Uterus (tissue), 4 donors: ENCODE data around the gene C2. TPM values are rescaled to one million over a fixed set of nuclear protein-coding genes. Genes with fewer than 3 reads are reported as not detected.
"Not testable (repeated sequence)": the region's sequence is repeated elsewhere in the genome, so short reads cannot be mapped to it uniquely, and the experiment has no call there.

ENCODE experiments used
- DNase-seq, 2 donors: peaks; one replicate each; pipeline ENCODE4 v3.0.0-alpha.2; 2019 to 2020
- H3K27ac ChIP-seq, 2 donors: fragments of 200-600 bp; sonication (generic); 1 replicate in 1 of 2; 2 replicates in 1 of 2; pipeline ENCODE4 v1.5.1; 2016 to 2018
- H3K27me3 ChIP-seq, 2 donors: fragments of 200-600 bp; sonication (generic); one replicate each; pipeline ENCODE4 v1.5.1; 2018 to 2019; ENCODE audit warnings: control low read depth in 1 of 2
- H3K36me3 ChIP-seq, 2 donors: fragments of 200-600 bp; sonication (generic); one replicate each; pipeline ENCODE4 v1.5.1; 2019; ENCODE audit warnings: control low read depth in 1 of 2
- H3K4me1 ChIP-seq, 2 donors: fragments of 200-600 bp; sonication (generic); one replicate each; pipeline ENCODE4 v1.5.1; 2018 to 2019; ENCODE audit warnings: control low read depth in 1 of 2
- H3K4me3 ChIP-seq, 2 donors: fragments of 200-600 bp; sonication (generic); 1 replicate in 1 of 2; 2 replicates in 1 of 2; pipeline ENCODE4 v1.5.1; 2018 to 2019; ENCODE audit warnings: mild to moderate bottlenecking in 1 of 2
- H3K9me3 ChIP-seq, 2 donors: fragments of 200-600 bp; sonication (generic); one replicate each; pipeline ENCODE4 v1.5.1; 2019; ENCODE audit warnings: control low read depth in 1 of 2
- POLR2A ChIP-seq, 2 donors: fragments of 450-650 bp; IDR thresholded peaks; one replicate each; pipeline ENCODE4 v1.6.1; 2016; ENCODE audit warnings: antibody characterized with exemption in 2 of 2, mild to moderate bottlenecking in 1 of 2, moderate library complexity in 1 of 2
- intact Hi-C: fragments of 100-400 bp; cut with DNase I; formaldehyde crosslinking; loops from one replicate; pipeline ENCODE4 v1.15.1; 2023; ENCODE audit warnings: low total_unique reads
- total RNA-seq, 4 donors: library from RNA; depleted of rRNA in 3 of 4; stranded (reverse); fragments of >200 nt in 3 of 4; gene quantifications; one replicate each; pipeline versions ENCODE4 v1.1.0 to v1.2.4, GENCODE V29; 2014 to 2023
- TF ChIP-seq, protein P1 (sequence below), 4 experiments: fragments of 200-600 bp in 2 of 4; fragments of 450-650 bp in 2 of 4; sonication (generic) in 2 of 4; IDR thresholded peaks; one replicate each; pipeline ENCODE4 v1.5.1; 2016 to 2019; ENCODE audit warnings: antibody characterized with exemption in 4 of 4, mild to moderate bottlenecking in 2 of 4, moderate library complexity in 1 of 4
- donor health status: DM: yes; HTN: yes; CAD: no.

C2 gene
- total RNA-seq, 4 donors from 2014 or later = 4.1 to 24.8 (median 4.6) TPM

DNA sequence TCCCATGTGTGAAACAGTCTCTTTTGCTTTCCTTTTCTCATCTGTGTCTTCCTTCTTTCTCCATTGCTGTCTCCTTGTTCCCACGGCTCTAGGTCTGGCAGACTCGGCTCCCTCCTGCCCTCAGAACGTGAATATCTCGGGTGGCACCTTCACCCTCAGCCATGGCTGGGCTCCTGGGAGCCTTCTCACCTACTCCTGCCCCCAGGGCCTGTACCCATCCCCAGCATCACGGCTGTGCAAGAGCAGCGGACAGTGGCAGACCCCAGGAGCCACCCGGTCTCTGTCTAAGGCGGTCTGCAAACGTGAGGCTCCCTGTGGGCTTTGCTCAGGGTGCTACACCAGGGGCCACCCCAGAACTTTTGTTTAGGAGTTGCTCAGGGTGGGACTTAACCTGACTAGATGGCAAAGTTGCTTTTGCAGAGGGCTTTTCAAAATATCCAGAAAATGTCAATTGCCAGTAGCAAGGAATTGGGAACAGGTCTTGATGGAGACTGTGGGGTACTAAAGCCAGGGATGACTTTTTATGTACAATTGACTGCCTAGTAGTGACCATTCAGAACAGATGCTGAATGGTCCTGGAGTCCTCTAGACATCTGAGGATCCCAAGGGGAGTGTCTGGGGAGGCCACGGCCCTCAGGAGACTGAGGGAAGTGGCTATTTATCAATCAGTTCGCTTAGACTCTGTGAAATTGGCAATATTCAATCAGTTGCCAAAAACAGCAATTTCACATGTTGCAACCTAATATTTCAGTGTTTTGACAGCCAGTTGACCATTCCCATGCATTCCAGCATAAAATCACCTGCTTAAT lies 550 bp downstream of the C2 start:
- no peaks in the 10 kb centered on the region for H3K36me3 ChIP-seq
- H3K4me1 ChIP-seq = no peaks in the 10 kb centered on the region
- H3K9me3 ChIP-seq = no peaks in the 10 kb centered on the region
- intact Hi-C loops = no loop called here
- H3K27ac ChIP-seq = peak overlapping the region in 1 of 2 donors; percentile 37
- no peak for TF ChIP-seq POLR2A (IDR thresholded peaks at IDR 0.05)
- TF ChIP-seq, protein P1, sequence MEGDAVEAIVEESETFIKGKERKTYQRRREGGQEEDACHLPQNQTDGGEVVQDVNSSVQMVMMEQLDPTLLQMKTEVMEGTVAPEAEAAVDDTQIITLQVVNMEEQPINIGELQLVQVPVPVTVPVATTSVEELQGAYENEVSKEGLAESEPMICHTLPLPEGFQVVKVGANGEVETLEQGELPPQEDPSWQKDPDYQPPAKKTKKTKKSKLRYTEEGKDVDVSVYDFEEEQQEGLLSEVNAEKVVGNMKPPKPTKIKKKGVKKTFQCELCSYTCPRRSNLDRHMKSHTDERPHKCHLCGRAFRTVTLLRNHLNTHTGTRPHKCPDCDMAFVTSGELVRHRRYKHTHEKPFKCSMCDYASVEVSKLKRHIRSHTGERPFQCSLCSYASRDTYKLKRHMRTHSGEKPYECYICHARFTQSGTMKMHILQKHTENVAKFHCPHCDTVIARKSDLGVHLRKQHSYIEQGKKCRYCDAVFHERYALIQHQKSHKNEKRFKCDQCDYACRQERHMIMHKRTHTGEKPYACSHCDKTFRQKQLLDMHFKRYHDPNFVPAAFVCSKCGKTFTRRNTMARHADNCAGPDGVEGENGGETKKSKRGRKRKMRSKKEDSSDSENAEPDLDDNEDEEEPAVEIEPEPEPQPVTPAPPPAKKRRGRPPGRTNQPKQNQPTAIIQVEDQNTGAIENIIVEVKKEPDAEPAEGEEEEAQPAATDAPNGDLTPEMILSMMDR (IDR thresholded peaks at IDR 0.05) = no peak
- no peak for DNase-seq
- H3K4me3 ChIP-seq = no peak overlapping the region
- H3K27me3 ChIP-seq = no peaks in the 10 kb centered on the region

DNA sequence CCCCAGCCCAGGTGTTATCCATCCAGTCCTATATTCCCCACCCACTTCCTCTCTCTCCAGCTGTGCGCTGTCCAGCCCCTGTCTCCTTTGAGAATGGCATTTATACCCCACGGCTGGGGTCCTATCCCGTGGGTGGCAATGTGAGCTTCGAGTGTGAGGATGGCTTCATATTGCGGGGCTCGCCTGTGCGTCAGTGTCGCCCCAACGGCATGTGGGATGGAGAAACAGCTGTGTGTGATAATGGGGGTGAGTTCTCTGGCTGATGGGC lies 1.1 kb downstream of the C2 start:
- DNase-seq = no peak
- Histone ChIP-seq H3K27ac (no peak overlapping the region), H3K36me3 (no peaks in the 10 kb centered on the region), H3K4me1 (no peaks in the 10 kb centered on the region), H3K27me3 (no peaks in the 10 kb centered on the region), H3K4me3 (no peak overlapping the region), H3K9me3 (no peaks in the 10 kb centered on the region)
- intact Hi-C loops = no loop called here
- TF ChIP-seq, protein P1 (IDR thresholded peaks at IDR 0.05) = no peak
- TF ChIP-seq POLR2A (IDR thresholded peaks at IDR 0.05) = no peak

- intact Hi-C loops = no loop called here
- H3K4me1 ChIP-seq = no peaks in the 10 kb centered on the region
- no peak overlapping the region for H3K4me3 ChIP-seq
- DNase-seq = no peak
- H3K27me3 ChIP-seq = no peaks in the 10 kb centered on the region
- TF ChIP-seq POLR2A (IDR thresholded peaks at IDR 0.05) = no peak
- TF ChIP-seq, protein P1 (IDR thresholded peaks at IDR 0.05) = no peak
- H3K27ac ChIP-seq = no peak overlapping the region
- no peaks in the 10 kb centered on the region for H3K36me3 ChIP-seq
- H3K9me3 ChIP-seq = no peaks in the 10 kb centered on the region
Observed at GRCh38 chr6:31930962-31931361, 3.4 kb downstream of the C2 start.

DNA sequence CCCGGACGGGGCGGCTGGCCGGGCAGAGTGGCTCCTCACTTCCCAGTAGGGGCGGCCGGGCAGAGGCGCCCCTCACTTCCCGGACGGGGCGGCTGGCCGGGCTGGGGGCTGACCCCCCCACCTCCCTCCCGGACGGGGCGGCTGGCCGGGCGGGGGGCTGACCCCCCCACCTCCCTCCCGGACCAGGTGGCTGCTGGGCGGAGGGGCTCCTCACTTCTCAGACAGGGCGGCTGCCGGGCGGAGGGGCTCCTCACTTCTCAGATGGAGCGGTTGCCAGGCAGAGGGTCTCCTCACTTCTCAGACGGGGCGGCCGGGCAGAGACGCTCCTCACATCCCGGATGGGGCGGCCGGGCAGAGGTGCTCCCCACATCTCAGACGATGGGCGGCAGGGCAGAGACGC lies 4.6 kb downstream of the C2 start:
- H3K4me3 ChIP-seq, H3K27me3 ChIP-seq, H3K36me3 ChIP-seq, H3K9me3 ChIP-seq, intact Hi-C loops, DNase-seq, H3K27ac ChIP-seq, H3K4me1 ChIP-seq: not testable (repeated sequence)

DNA sequence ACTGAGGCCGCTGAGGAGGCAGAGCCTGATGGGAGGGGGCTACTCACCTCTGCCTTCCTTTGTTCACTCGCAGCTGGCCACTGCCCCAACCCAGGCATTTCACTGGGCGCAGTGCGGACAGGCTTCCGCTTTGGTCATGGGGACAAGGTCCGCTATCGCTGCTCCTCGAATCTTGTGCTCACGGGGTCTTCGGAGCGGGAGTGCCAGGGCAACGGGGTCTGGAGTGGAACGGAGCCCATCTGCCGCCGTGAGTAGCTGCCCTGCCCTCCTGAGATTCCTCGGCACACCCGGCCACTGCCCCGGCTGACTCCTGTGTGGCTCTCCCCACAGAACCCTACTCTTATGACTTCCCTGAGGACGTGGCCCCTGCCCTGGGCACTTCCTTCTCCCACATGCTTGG lies 6.0 kb downstream of the C2 start:
- intact Hi-C loops = no loop called here
- H3K36me3 ChIP-seq = no peaks in the 10 kb centered on the region
- no peak overlapping the region for H3K4me3 ChIP-seq
- no peak for DNase-seq
- H3K9me3 ChIP-seq = no peaks in the 10 kb centered on the region
- H3K27me3 ChIP-seq = no peaks in the 10 kb centered on the region
- TF ChIP-seq POLR2A (IDR thresholded peaks at IDR 0.05) = no peak
- TF ChIP-seq, protein P1 (IDR thresholded peaks at IDR 0.05) = no peak
- H3K27ac ChIP-seq = no peak overlapping the region
- H3K4me1 ChIP-seq = no peaks in the 10 kb centered on the region

GRCh38 chr6:31935021-31935420 lies 7.5 kb downstream of the C2 start:
- TF ChIP-seq, protein P1 (IDR thresholded peaks at IDR 0.05) = no peak
- no peak for TF ChIP-seq POLR2A (IDR thresholded peaks at IDR 0.05)
- H3K27ac ChIP-seq = no peak overlapping the region
- no peak overlapping the region for H3K4me3 ChIP-seq
- no peaks in the 10 kb centered on the region for H3K4me1 ChIP-seq
- no peaks in the 10 kb centered on the region for H3K36me3 ChIP-seq
- H3K27me3 ChIP-seq = no peaks in the 10 kb centered on the region
- H3K9me3 ChIP-seq = no peaks in the 10 kb centered on the region
- intact Hi-C loops = no loop called here
- no peak for DNase-seq
